NCI-H2227 treated with DMSO at 0.1 percent for 48 hours (cell line): ENCODE data around the gene HBS1L.
A peak's percentile ranks its signal among the peaks of the same experiment; 100 is the strongest.

Experiments used
- DNase-seq: peaks from one replicate; lab custom pipeline; 2025; lab: John Stamatoyannopoulos, UW

HBS1L gene

GRCh38 chr6:135054569-135055498 lies at the start of gene HBS1L:
HBS1L (minus strand) TSS chr6:135054822; CDS start chr6:135054691, 131 bp downstream.
- DNase-seq = peak; percentile 91

- DNase-seq = no peak
These were observed 49.6 kb upstream of the HBS1L start for GRCh38 chr6:135104199-135104598.

- no peak for DNase-seq
These were observed 47.6 kb upstream of the HBS1L start for GRCh38 chr6:135102191-135102590.

GRCh38 chr6:135097172-135097571 lies 42.5 kb upstream of the HBS1L start:
- no peak for DNase-seq

GRCh38 chr6:135096403-135097130 lies 41.9 kb upstream of the HBS1L start:
- DNase-seq = no peak

- no peak for DNase-seq
These were observed 41.1 kb upstream of the HBS1L start for GRCh38 chr6:135095716-135096115.

- DNase-seq = no peak
These were observed 39.8 kb upstream of the HBS1L start for GRCh38 chr6:135094403-135094821.

GRCh38 chr6:135093578-135093977 lies 39.0 kb upstream of the HBS1L start:
- DNase-seq = no peak

- DNase-seq = no peak
These were observed 38.1 kb upstream of the HBS1L start for GRCh38 chr6:135092724-135093123.

- no peak for DNase-seq
These were observed 36.2 kb upstream of the HBS1L start for GRCh38 chr6:135090819-135091218.

- no peak for DNase-seq
These were observed 35.3 kb upstream of the HBS1L start for GRCh38 chr6:135089901-135090300.

- DNase-seq = no peak
These were observed 34.5 kb upstream of the HBS1L start for GRCh38 chr6:135088818-135089809.

- no peak for DNase-seq
These were observed 33.7 kb upstream of the HBS1L start for GRCh38 chr6:135088281-135088680.

GRCh38 chr6:135087803-135088202 lies 33.2 kb upstream of the HBS1L start:
- no peak for DNase-seq

- no peak for DNase-seq
These were observed 32.8 kb upstream of the HBS1L start for GRCh38 chr6:135087403-135087802.

- no peak for DNase-seq
These were observed 31.8 kb upstream of the HBS1L start for GRCh38 chr6:135086414-135086764.

- no peak for DNase-seq
These were observed 31.2 kb upstream of the HBS1L start for GRCh38 chr6:135085700-135086413.

- no peak for DNase-seq
These were observed 30.3 kb upstream of the HBS1L start for GRCh38 chr6:135084916-135085269.

- DNase-seq = no peak
These were observed 29.6 kb upstream of the HBS1L start for GRCh38 chr6:135084001-135084915.

GRCh38 chr6:135081966-135082365 lies 27.3 kb upstream of the HBS1L start:
- no peak for DNase-seq
